GM12878 (cell line): ENCODE data around the gene PLXNC1. TPM values are rescaled to one million over a fixed set of nuclear protein-coding genes. Genes with fewer than 3 reads are reported as not detected.

Experiments
- ATAC-seq: fragments of 200-7000 bp; cut with Tn5 transposase; 3 replicates; pipeline ENCODE4 v1.9.1; 2020; ENCODE audit warnings: mild to moderate bottlenecking, moderate library complexity
- BruUV-seq: library from RNA; stranded (reverse); fragments of 400-500 nt; replicated peaks from 2 replicates; lab custom pipeline; 2021; lab: Mats Ljungman, UMichigan
- CTCF ChIA-PET: fragments of 300-600 bp; sonication (Branson Sonifier 250); formaldehyde crosslinking; extraction: SDS; loops from one replicate; lab custom pipeline; 2021; ENCODE audit warnings: inconsistent platforms; lab: Yijun Ruan, JAX
- POLR2A ChIA-PET: fragments of 350-600 bp; formaldehyde crosslinking; extraction: SDS; loops from one replicate; lab custom pipeline; 2021; ENCODE audit warnings: inconsistent platforms; lab: Charles Lee
- RAD21 ChIA-PET: fragments of 300-600 bp; sonication (Branson Sonifier 250); formaldehyde crosslinking; loops from one replicate; lab custom pipeline; 2023; ENCODE audit warnings: antibody characterized with exemption; ENCODE audit not compliant: unreplicated experiment; lab: Charles Lee
- SMC1A ChIA-PET: fragments of 300-600 bp; sonication (Branson Sonifier 250); formaldehyde crosslinking; loops from one replicate; lab custom pipeline; 2023; ENCODE audit not compliant: unreplicated experiment, uncharacterized antibody; lab: Charles Lee
- DNase-seq: peaks from one replicate; pipeline ENCODE4 v3.0.0-alpha.2; 2011; ENCODE audit warnings: low read depth, low spot score
- FAIRE-seq: peaks from 3 replicates; lab custom pipeline; 2011; peaks lifted over from hg19 to GRCh38; lab: Jason Lieb, UNC
- H2AFZ ChIP-seq: 2 replicates; pipeline ENCODE4 v1.6.0; 2011; ENCODE audit warnings: low read depth, low read length, control low read depth; ENCODE audit not compliant: control insufficient read depth
- H3K27ac ChIP-seq: 2 replicates; pipeline ENCODE4 v1.5.1; 2011; ENCODE audit warnings: control low read depth; ENCODE audit not compliant: control insufficient read depth, insufficient read depth
- H3K27me3 ChIP-seq, 2 experiments: replicated peaks in 1 of 2; 2 replicates each; pipeline versions ENCODE4 v1.6.0 to v1.6.1; 2011; ENCODE audit warnings: low read length in 1 of 2; ENCODE audit not compliant: control insufficient read depth in 2 of 2, insufficient read depth in 2 of 2
- H3K36me3 ChIP-seq, 2 experiments: 2 replicates each; pipeline ENCODE4 v1.5.1; 2011; ENCODE audit warnings: low read length in 1 of 2; ENCODE audit not compliant: control insufficient read depth in 2 of 2, insufficient read depth in 2 of 2
- H3K4me1 ChIP-seq: 2 replicates; pipeline ENCODE4 v1.6.1; 2011; ENCODE audit warnings: mild to moderate bottlenecking, low read length, moderate library complexity, mixed read lengths; ENCODE audit not compliant: control insufficient read depth, insufficient read depth
- H3K4me2 ChIP-seq: 2 replicates; pipeline ENCODE4 v1.6.0; 2011; ENCODE audit warnings: control low read depth; ENCODE audit not compliant: control insufficient read depth, insufficient read depth
- H3K4me3 ChIP-seq: fragments of 200-600 bp; sonication (generic); 2 replicates; pipeline ENCODE4 v1.5.1; 2016
- H3K79me2 ChIP-seq: 2 replicates; pipeline ENCODE4 v1.6.0; 2011; ENCODE audit warnings: low read length; ENCODE audit not compliant: control insufficient read depth, insufficient read depth
- H3K9ac ChIP-seq: 2 replicates; pipeline ENCODE4 v1.8.0; 2011; ENCODE audit warnings: low read length, control low read depth, mixed read lengths; ENCODE audit not compliant: control insufficient read depth, insufficient read depth
- H3K9me3 ChIP-seq: replicated peaks from 3 replicates; pipeline ENCODE4 v1.5.1; 2011; ENCODE audit warnings: mild to moderate bottlenecking, low read length; ENCODE audit not compliant: control insufficient read depth, insufficient read depth
- H4K20me1 ChIP-seq: 2 replicates; pipeline ENCODE4 v1.6.0; 2011; ENCODE audit not compliant: control insufficient read depth, insufficient read depth
- CBX3 ChIP-seq: fragments of 200-600 bp; sonication (generic); IDR thresholded peaks from 2 replicates; pipeline ENCODE4 v1.6.1; 2016; ENCODE audit warnings: low read depth, borderline replicate concordance
- ELK1 ChIP-seq: IDR thresholded peaks from 2 replicates; pipeline ENCODE4 v1.6.1; 2012; ENCODE audit warnings: low read depth, low read length, improper control_type of control experiment
- KLF5 ChIP-seq: fragments of 450-650 bp; IDR thresholded peaks from 2 replicates; pipeline ENCODE4 v1.6.1; 2014; ENCODE audit warnings: mild to moderate bottlenecking; ENCODE audit not compliant: partially characterized antibody
- MAX ChIP-seq: IDR thresholded peaks from 2 replicates; pipeline ENCODE4 v1.6.1; 2012; ENCODE audit warnings: low read depth, low read length, improper control_type of control experiment
- NBN ChIP-seq: fragments of 450-650 bp; IDR thresholded peaks from 2 replicates; pipeline ENCODE4 v1.6.1; 2016
- NFIC ChIP-seq: IDR thresholded peaks from 2 replicates; pipeline ENCODE4 v1.6.1; 2012; ENCODE audit warnings: low read depth, mild to moderate bottlenecking, inconsistent platforms, low read length, moderate library complexity
- SMC3 ChIP-seq: IDR thresholded peaks from 2 replicates; pipeline ENCODE4 v1.6.1; 2011; ENCODE audit warnings: low read length, improper control_type of control experiment, borderline replicate concordance
- SP1 ChIP-seq: IDR thresholded peaks from one replicate; pipeline ENCODE4 v1.6.1; 2011; ENCODE audit warnings: low read depth, low read length
- ZNF24 ChIP-seq: fragments of 450-650 bp; IDR thresholded peaks from 2 replicates; pipeline ENCODE4 v1.6.1; 2017; ENCODE audit warnings: antibody characterized with exemption, mild to moderate bottlenecking
- WGBS: methylation state at CpG from one replicate; pipeline ENCODE4 v1.1.6; 2016; ENCODE audit warnings: low lambda C conversion rate; ENCODE audit not compliant: insufficient replicate concordance, insufficient coverage; ENCODE audit errors: missing lambda C conversion rate; 5-methylcytosine and 5-hydroxymethylcytosine counted together
- in situ Hi-C: fragments of 300-500 bp; cut with MboI; formaldehyde crosslinking; loops from 9 replicates; pipeline ENCODE4 v1.14.3; 2018; ENCODE audit warnings: mixed read lengths
- intact Hi-C: fragments of 100-400 bp; cut with micrococcal nuclease; formaldehyde crosslinking; loops from one replicate; pipeline ENCODE4 v1.14.2; 2022; ENCODE audit not compliant: unreplicated experiment
- polyA plus RNA-seq, 11 experiments: library from polyadenylated mRNA; depleted of rRNA in 4 of 11; unstranded in 6 of 11; stranded (reverse) in 5 of 11; fragments of >200 nt; fragmentation: Nextera tagmentation in 4 of 11; fragmentation: Illumina TruSeq in 1 of 11; extraction: Ambion mirVana in 4 of 11; extraction: Trizol in 1 of 11; gene quantifications; 1 replicate in 1 of 11; 2 replicates in 10 of 11; pipeline versions ENCODE4 v1.2.1 to v1.2.3, GENCODE V29; 2011 to 2016; ENCODE audit warnings: inconsistent platforms in 2 of 11, missing spikeins in 2 of 11, low read depth in 1 of 11
- total RNA-seq, 4 experiments: library from RNA; depleted of rRNA in 3 of 4; stranded (reverse); fragments of >200 nt in 3 of 4; fragmentation: Illumina TruSeq in 1 of 4; extraction: Trizol in 1 of 4; gene quantifications; 2 replicates each; pipeline versions ENCODE4 v1.2.1 to v1.2.3, GENCODE V29; 2013 to 2021

The PLXNC1 gene
- total and polyA plus RNA-seq, 10 of the 15 experiments (the other 5 are each of a cell fraction or from before 2014, with no cell fraction given) = 5.2 to 41.2 (median 24.6) TPM

GRCh38 chr12:94286583-94287244 is 138.3 kb downstream of the PLXNC1 start:
- no peak for ATAC-seq
- H3K27ac ChIP-seq = no peak overlapping the region
- no peaks in the 10 kb centered on the region for H4K20me1 ChIP-seq
- intact Hi-C loops (no loop called here), in situ Hi-C loops (no loop called here)
- POLR2A ChIA-PET = interaction anchor here (0.6 to 1.5 kb wide), 3 partner anchors 13 to 236 kb away, joined by 3 read pairs; no protein-coding TSS in a partner anchor
- H3K9ac ChIP-seq = no peak overlapping the region
- RAD21 ChIA-PET = no interaction called here
- FAIRE-seq = no peak
- no peak for TF ChIP-seq NFIC
- TF ChIP-seq SMC3 = no peak
- no peak for TF ChIP-seq SP1
- TF ChIP-seq ZNF24 = no peak
- TF ChIP-seq MAX = no peak
- no peak for TF ChIP-seq CBX3
- TF ChIP-seq ELK1 = no peak
- no peak for TF ChIP-seq KLF5
- no peak for TF ChIP-seq NBN
- no TSS peak for BruUV-seq
- H3K27me3 ChIP-seq = no peaks in the 10 kb centered on the region
- no peak overlapping the region for H2AFZ ChIP-seq
- CTCF ChIA-PET = no interaction called here
- no peak for DNase-seq
- H3K9me3 ChIP-seq = no peaks in the 10 kb centered on the region
- WGBS = 100% methylated on average over 4 of the region's 4 CpGs
- no peak overlapping the region for H3K4me3 ChIP-seq
- SMC1A ChIA-PET = interaction anchor here (1.2 to 1.4 kb wide), 2 partner anchors 12 to 19 kb away, joined by 3 read pairs; no protein-coding TSS in a partner anchor
- H3K4me2 ChIP-seq = no peak overlapping the region
- H3K36me3 ChIP-seq = peaks cover 6 to 26% of the 10 kb centered on the region in 2 experiments; a peak in 3 of 4 replicates
- H3K79me2 ChIP-seq = no peaks in the 10 kb centered on the region
- H3K4me1 ChIP-seq = peaks cover 6% of the 10 kb centered on the region
